ENCODE data around the gene ABHD12. TPM values are rescaled to one million over a fixed set of nuclear protein-coding genes. Genes with fewer than 3 reads are reported as not detected.

Gene ABHD12
- polyA plus RNA-seq, 1 donor (not counting 4 experiments of a cell fraction or from before 2014, with no cell fraction given): 11.2 TPM

GRCh38 chr20:25399037-25399430, 8.4 kb upstream of the ABHD12 start:
- H3K27me3 ChIP-seq (ENCODE audit: control insufficient read depth, extremely low read depth, insufficient read depth, low read length): no peaks in the 10 kb centered on the region
- H3K4me1 ChIP-seq (ENCODE audit: control insufficient read depth, extremely low read depth, insufficient read depth, low read length): no peaks in the 10 kb centered on the region
- no peak overlapping the region for H3K4me3 ChIP-seq (ENCODE audit: control insufficient read depth in 2 of 3, extremely low read depth in 1 of 3, insufficient read depth in 2 of 3, low read depth in 1 of 3, low read length in 3 of 3)
- H2AFZ ChIP-seq (ENCODE audit: control insufficient read depth, low read length): no peak overlapping the region
- H3K79me2 ChIP-seq (ENCODE audit: control insufficient read depth, insufficient read depth, low read length): no peaks in the 10 kb centered on the region
- dilution Hi-C loops (cut with MboI; ENCODE audit: extremely low pct_ligation_motif_present, low sequenced_read_pairs): no loop called here
- no peaks in the 10 kb centered on the region for H3K9me3 ChIP-seq (ENCODE audit: control insufficient read depth, low read depth, low read length)
- H3K4me2 ChIP-seq (ENCODE audit: control insufficient read depth, extremely low read depth, insufficient read depth, low read depth, low read length): no peak overlapping the region
- H3K9ac ChIP-seq (ENCODE audit: control insufficient read depth, extremely low read depth, insufficient read depth, low read length): no peak overlapping the region
- H4K20me1 ChIP-seq (ENCODE audit: control insufficient read depth, extremely low read depth, insufficient read depth, low read length): no peaks in the 10 kb centered on the region
- H3K36me3 ChIP-seq (ENCODE audit: control insufficient read depth in 2 of 2, extremely low read depth in 1 of 2, insufficient read depth in 2 of 2, low read length in 2 of 2): no peaks in the 10 kb centered on the region
- FAIRE-seq (peak; percentile 53), DNase-seq (ENCODE audit: low read depth, low spot score) (no peak)
- no peak overlapping the region for H3K27ac ChIP-seq (ENCODE audit: control insufficient read depth, insufficient read depth, low read length)
- H3K9me1 ChIP-seq (ENCODE audit: control insufficient read depth, extremely low read depth, insufficient read depth, low read length): no peaks in the 10 kb centered on the region
- TF ChIP-seq, protein P1, sequence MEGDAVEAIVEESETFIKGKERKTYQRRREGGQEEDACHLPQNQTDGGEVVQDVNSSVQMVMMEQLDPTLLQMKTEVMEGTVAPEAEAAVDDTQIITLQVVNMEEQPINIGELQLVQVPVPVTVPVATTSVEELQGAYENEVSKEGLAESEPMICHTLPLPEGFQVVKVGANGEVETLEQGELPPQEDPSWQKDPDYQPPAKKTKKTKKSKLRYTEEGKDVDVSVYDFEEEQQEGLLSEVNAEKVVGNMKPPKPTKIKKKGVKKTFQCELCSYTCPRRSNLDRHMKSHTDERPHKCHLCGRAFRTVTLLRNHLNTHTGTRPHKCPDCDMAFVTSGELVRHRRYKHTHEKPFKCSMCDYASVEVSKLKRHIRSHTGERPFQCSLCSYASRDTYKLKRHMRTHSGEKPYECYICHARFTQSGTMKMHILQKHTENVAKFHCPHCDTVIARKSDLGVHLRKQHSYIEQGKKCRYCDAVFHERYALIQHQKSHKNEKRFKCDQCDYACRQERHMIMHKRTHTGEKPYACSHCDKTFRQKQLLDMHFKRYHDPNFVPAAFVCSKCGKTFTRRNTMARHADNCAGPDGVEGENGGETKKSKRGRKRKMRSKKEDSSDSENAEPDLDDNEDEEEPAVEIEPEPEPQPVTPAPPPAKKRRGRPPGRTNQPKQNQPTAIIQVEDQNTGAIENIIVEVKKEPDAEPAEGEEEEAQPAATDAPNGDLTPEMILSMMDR (optimal IDR thresholded peaks at IDR 0.05 in 1 of 3, IDR thresholded peaks at IDR 0.05 in 1 of 3, conservative IDR thresholded peaks at IDR 0.05 in 1 of 3; ENCODE audit: extremely low read depth in 1 of 3, insufficient read depth in 2 of 3, low read length in 3 of 3): peak; percentile 29 to 52 (median 49)
- no peak for TF ChIP-seq EZH2 (IDR thresholded peaks at IDR 0.05; ENCODE audit: low read length)

DNA sequence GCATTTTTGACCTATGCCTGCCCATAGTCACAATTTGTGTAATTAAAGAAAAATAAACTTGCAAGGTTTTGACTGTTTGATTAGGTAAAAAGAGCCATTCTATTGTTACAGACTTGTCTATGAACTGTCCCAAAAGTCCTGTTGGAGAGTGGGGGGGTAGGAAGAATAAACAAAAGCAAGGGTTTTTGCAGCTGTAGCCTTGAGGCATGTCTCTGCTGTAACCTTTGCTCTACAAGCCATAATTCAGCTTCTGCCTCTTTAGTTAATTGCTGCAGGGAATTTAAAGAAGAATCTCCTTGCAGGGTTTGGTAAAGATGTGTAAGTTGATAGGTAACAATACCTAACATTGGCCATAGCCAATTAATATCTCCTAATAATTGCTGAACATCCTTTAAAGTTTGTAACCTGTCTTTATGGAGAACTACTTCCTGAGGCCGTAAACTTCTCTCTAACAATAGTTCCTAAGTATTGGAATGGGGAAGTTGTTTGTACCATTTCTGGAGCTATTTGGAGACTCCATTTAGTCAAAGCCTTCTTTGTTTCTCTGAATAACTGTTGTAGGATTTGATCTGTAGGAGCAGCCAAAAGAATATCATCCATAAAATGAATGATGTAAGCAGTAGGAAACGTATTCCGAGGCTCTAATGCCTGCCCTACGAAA, 7.9 kb upstream of the ABHD12 start:
- Histone ChIP-seq H4K20me1 (ENCODE audit: control insufficient read depth, extremely low read depth, insufficient read depth, low read length) (no peaks in the 10 kb centered on the region), H3K4me3 (ENCODE audit: control insufficient read depth in 2 of 3, extremely low read depth in 1 of 3, insufficient read depth in 2 of 3, low read depth in 1 of 3, low read length in 3 of 3) (no peak overlapping the region), H3K9me1 (ENCODE audit: control insufficient read depth, extremely low read depth, insufficient read depth, low read length) (no peaks in the 10 kb centered on the region), H3K36me3 (ENCODE audit: control insufficient read depth in 2 of 2, extremely low read depth in 1 of 2, insufficient read depth in 2 of 2, low read length in 2 of 2) (no peaks in the 10 kb centered on the region), H3K9me3 (ENCODE audit: control insufficient read depth, low read depth, low read length) (no peaks in the 10 kb centered on the region), H3K27me3 (ENCODE audit: control insufficient read depth, extremely low read depth, insufficient read depth, low read length) (no peaks in the 10 kb centered on the region), H3K4me2 (ENCODE audit: control insufficient read depth, extremely low read depth, insufficient read depth, low read depth, low read length) (no peak overlapping the region), H3K4me1 (ENCODE audit: control insufficient read depth, extremely low read depth, insufficient read depth, low read length) (no peaks in the 10 kb centered on the region), H3K27ac (ENCODE audit: control insufficient read depth, insufficient read depth, low read length) (no peak overlapping the region), H3K79me2 (ENCODE audit: control insufficient read depth, insufficient read depth, low read length) (no peaks in the 10 kb centered on the region), H3K9ac (ENCODE audit: control insufficient read depth, extremely low read depth, insufficient read depth, low read length) (no peak overlapping the region), H2AFZ (ENCODE audit: control insufficient read depth, low read length) (no peak overlapping the region)
- FAIRE-seq (no peak), DNase-seq (ENCODE audit: low read depth, low spot score) (no peak)
- TF ChIP-seq, protein P1 (optimal IDR thresholded peaks at IDR 0.05 in 1 of 3, IDR thresholded peaks at IDR 0.05 in 1 of 3, conservative IDR thresholded peaks at IDR 0.05 in 1 of 3; ENCODE audit: extremely low read depth in 1 of 3, insufficient read depth in 2 of 3, low read length in 3 of 3): no peak
- no peak for TF ChIP-seq EZH2 (IDR thresholded peaks at IDR 0.05; ENCODE audit: low read length)
- dilution Hi-C loops (cut with MboI; ENCODE audit: extremely low pct_ligation_motif_present, low sequenced_read_pairs): no loop called here

All from keratinocyte (primary cell).